HG02763 (cell line): ENCODE measurements around the gene COL4A2.
"Not testable (repeated sequence)": the region's sequence is repeated elsewhere in the genome, so short reads cannot be mapped to it uniquely, and the experiment has no call there.

Source experiments
- ATAC-seq: cut with Tn5 transposase; IDR thresholded peaks from one replicate; pipeline ENCODE4 v1.9.1; 2021; ENCODE audit warnings: mild to moderate bottlenecking, moderate library complexity; ENCODE audit not compliant: unreplicated experiment

The COL4A2 gene

GRCh38 chr13:110374431-110375370 is 67.6 kb downstream of the COL4A2 start:
- no peak for ATAC-seq

DNA sequence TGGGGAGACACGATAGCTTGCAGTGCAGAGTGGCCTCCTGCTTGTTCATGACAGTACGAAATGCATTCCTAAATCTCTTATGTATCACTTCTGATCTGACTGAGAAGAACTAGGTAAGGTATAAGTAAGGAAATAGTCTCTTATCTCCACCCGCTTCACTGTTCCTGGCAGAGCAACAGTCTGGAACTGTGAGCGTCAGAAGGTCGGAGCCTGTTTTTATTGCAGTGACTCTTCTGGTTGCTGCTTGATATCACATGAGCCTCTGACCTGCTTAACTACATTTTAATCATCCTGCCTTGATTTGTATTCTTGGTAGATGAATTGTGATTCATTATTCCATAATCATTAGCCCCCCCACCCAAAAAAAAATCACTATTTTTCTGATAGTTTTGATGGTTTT is 69.0 kb downstream of the COL4A2 start:
- ATAC-seq, result no peak

GRCh38 chr13:110377178-110377825 is 70.2 kb downstream of the COL4A2 start:
- ATAC-seq, result no peak

DNA sequence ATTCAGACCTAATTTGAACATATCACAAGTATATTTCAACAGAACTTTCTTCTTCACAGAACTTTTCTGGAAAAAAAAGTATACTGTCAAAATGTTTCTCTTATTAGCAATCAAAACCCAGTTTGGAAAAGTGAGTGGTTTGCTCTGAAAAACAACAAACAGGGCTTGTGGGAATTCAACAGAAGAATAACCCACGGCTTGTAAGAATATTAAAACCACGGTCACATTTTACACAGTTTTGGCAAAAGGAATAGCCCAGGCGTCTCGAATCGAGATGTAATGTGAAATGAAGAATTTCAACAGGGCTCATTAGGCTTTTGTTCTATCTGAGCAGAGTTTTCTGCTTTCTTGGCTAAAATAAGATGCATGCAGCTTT is 70.7 kb downstream of the COL4A2 start:
- no peak for ATAC-seq

DNA sequence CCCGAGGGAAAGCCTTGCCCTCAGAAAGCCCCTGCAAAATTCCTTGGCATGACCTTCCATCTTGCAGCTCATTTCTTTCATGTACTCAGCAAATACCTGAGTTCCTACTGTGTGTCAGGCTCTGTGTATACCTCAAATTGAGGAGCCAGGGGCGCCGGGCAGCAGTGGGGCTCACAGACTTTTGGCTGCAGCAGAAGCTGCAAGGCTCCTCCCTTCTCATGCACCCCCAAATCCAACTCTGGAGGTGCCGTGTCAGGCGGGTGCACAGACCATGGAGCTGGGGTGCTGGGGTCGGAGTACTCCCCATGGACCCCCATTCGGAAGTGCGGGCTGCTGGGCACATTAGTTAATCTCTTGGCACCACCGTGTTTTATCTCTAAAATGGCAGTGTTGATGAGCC is 72.3 kb downstream of the COL4A2 start:
- no peak for ATAC-seq

DNA sequence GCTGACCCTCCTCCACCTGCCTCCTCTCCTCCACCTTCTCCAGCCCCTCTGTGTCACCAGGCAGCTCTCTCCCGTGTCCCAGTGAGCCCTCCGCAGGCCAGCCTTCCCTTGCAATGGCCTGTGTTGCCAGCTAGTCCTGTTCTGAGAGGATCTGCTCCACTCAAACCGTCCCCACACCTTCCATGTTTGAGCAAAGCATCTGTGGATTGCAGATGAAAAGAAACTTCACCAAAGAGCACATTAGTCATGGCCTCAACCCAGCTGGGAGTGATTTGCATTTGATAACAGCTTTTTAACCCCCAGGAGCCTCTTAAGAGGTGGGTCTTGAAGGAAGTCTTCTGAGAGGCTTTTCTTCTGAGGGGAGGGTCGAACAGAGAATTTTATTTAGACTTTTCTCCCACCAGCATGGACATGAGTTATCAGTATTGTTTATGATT is 72.8 kb downstream of the COL4A2 start:
- ATAC-seq, result no peak

DNA sequence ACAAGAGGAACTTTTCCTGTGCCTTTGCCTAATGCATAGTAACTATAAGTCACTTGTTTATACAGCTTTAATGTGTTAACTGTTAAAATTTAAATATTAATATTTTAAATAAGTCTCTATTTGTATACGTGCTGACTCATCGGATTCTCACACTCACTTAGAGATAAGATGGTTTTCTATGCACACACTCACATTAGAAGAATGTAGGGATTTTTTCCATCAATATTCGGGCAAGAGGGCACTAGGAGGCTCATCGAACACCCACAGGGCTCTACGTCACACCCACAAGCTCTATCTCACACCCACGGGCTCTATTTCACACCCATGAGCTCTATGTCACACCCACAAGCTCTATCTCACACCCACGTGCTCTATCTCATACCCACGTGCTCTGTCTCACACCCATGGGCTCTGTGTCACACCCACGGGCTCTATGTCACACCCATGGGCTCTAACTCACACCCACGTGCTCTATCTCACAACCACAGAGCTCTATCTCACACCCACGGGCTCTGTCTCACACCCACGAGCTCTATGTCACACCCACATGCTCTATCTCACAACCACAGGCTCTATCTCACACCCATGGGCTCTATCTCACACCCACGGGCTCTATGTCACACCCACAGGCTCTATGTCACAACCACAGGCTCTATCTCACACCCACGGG is 73.4 kb downstream of the COL4A2 start:
- ATAC-seq, result no peak

DNA sequence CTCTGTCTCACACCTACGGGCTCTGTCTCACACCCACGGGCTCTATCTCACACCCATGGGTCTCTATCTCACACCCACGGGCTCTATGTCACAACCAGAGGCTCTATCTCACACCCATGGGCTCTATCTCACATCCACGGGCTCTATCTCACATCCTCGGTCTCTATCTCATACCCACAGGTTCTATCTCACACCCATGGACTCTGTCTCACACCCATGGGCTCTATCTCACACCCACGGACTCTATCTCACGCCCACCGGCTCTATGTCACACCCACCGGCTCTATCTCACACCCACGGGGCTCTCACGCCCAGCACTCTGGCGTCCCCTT is 73.9 kb downstream of the COL4A2 start:
- no peak for ATAC-seq

GRCh38 chr13:110382229-110382628 is 75.1 kb downstream of the COL4A2 start:
- ATAC-seq, result no peak

DNA sequence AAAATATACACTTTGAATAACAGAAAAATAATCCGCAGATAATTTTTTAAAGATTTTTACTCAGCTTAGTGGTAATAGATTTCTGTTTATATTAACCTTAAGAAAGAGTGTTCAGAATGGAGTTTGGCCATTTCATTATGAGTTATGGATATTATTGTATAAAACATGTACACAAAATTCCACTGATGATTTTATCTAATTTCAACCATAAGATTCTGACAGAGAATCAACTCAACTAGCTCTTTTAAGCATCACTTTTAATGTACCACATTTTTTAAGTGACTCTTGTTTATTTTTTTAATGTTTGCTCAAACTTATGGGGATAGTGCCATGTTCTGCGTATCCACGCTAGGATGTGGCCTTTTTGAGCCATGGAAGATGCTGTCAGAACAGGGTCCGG is 75.7 kb downstream of the COL4A2 start:
- no peak for ATAC-seq

- ATAC-seq, result peak; percentile 83
Observed at GRCh38 chr13:110387451-110388107, 80.5 kb downstream of the COL4A2 start.

- ATAC-seq, result no peak
Observed at GRCh38 chr13:110388108-110388943, 81.2 kb downstream of the COL4A2 start.

DNA sequence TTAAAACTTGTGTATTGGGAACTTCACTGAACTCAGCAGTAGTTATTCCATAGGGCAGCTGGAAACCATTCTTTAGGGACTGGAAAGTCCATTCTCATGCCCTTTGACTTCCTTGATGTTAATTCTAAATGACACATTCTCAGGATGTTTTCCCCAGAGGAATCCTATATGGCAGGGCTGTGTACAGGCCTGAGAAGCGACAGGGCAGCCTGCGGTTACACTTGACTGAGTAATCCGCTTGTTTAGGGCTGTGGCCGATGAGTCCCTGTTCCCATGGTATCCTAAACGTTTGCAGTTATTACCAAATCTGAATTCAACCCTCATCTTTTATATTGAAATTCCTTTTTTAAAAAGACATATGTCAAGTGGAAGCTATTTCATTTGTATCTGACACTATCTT is 83.5 kb downstream of the COL4A2 start:
- ATAC-seq, result no peak

GRCh38 chr13:110391273-110391672 is 84.2 kb downstream of the COL4A2 start:
- no peak for ATAC-seq

- no peak for ATAC-seq
Observed at GRCh38 chr13:110392510-110393240, 85.6 kb downstream of the COL4A2 start.

DNA sequence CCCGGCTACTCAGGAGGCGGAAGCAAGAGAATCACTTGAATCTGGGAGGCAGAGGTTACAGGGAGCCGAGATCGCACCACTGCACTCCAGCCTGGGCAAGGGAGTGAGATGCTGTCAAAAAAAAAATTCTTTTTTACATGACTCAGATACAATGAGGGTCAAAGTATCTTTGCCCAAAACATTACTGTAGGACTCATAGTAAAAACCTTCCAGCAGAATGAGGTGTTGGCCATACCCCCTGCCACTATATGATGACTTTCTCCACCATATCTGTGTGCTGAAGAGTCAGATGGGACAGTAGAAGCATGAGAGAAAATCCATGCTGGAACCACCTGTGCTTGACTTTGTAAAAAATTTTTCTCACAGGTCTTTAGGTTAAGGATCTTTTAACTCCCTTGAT is 86.7 kb downstream of the COL4A2 start:
- no peak for ATAC-seq

DNA sequence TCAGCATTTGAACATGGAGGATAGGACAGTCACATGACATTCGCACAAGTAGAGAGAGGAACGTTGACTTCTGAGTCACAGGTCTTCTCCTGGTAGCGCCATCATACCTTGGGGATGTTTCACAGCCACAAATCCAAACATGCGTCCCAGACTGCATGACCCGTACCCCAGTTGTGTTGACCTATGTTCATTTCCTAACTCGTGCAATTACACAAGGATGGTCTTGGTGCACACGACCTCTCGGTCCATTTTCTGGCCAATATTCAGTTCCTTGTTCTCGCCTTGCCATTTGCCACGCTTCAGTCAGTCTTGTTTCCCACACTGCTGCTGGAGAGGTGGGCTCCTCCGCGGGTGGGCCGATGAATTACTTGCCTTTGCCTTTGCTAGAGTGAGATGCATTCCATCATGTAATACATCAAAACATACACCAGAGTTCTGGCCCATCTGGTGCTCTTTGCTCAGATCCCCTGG is 87.3 kb downstream of the COL4A2 start:
- ATAC-seq, result no peak

DNA sequence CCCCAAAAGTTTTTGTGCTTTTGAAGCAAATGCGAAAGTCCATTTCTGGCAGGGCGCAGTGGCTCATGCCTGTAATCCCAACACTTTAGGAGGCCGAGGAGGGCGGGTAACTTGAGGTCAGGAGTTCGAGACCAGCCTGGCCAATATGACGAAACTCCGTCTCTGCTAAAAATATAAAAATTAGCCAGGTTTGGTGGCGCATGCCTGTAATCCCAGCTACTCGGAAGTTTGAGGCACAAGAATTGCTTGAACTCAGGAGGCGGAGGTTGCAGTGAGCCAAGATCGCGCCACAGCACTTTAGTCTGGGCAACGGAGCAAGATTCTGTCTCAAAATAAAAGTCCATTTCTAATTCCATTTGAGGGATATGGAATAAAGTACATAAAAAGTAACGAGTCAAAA is 88.5 kb downstream of the COL4A2 start:
- not testable (repeated sequence) for ATAC-seq

DNA sequence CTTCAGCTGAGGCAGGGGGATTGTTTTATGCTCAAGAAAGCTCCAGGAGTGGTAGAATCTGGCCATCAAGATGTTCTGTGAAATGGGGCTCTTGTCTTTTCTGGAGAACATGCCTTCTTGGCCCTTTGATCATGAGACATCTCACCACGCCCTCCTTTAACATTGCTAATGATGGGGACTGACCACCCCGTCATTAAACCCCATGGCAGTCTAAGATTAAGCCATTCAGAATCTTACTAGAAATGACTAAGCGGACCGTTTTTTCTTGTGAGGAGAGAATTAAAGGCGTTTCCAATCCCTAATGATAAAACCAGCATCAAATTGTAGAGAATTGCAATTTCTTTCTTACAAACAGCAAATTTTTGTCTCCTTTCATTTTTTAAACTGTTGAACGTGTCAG is 89.4 kb downstream of the COL4A2 start:
- ATAC-seq, result no peak

DNA sequence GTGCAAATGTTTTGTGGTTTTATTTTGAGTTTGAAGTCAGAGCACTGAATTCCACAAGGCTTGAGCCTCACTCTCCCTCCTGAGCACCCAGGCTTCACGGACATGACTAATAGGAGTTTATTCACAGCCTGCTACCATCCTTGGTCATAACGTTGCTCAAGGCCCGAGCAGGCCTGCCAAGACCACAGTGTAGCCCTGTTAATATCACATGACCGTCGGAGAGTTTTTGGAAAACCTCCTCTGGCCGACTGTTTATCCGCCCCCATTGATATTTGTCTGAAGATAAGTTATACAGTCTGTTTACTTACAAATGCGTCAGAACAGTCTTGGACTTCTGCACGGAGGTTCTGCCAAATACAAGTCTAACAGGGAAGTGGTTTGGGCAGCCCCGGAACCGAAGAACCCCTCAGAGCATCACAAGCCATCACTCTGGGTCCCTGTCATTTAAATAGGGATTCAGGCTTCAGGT is 89.9 kb downstream of the COL4A2 start:
- no peak for ATAC-seq
